CD4-positive, alpha-beta memory T cell (primary cell): Measurements from ENCODE around the gene RALGAPA2. TPM values are rescaled to one million over a fixed set of nuclear protein-coding genes. Genes with fewer than 3 reads are reported as not detected.

ENCODE experiments used
- CTCF ChIA-PET: fragments of 350-600 bp; sonication (Branson Sonifier 250); formaldehyde crosslinking; loops from one replicate; lab custom pipeline; 2021; ENCODE audit warnings: inconsistent platforms; ENCODE audit not compliant: partially characterized antibody; lab: Charles Lee
- POLR2A ChIA-PET: fragments of 350-600 bp; sonication (Branson Sonifier 250); formaldehyde crosslinking; loops from one replicate; lab custom pipeline; 2021; ENCODE audit not compliant: partially characterized antibody; lab: Charles Lee
- DNase-seq, 5 donors: peaks; one replicate each; pipeline versions ENCODE4 v3.0.0 to v3.0.0-alpha.2; 2020 to 2022; ENCODE audit warnings: mixed read lengths in 1 of 5
- H3K27ac ChIP-seq: one replicate; pipeline ENCODE4 v1.7.0; 2013; ENCODE audit warnings: low read depth, low read length
- H3K27me3 ChIP-seq: 2 replicates; pipeline ENCODE4 v1.7.0; 2013; ENCODE audit warnings: mild to moderate bottlenecking, low read length, moderate library complexity; ENCODE audit not compliant: insufficient read depth
- H3K36me3 ChIP-seq: 2 replicates; pipeline ENCODE4 v1.7.0; 2013; ENCODE audit warnings: mild to moderate bottlenecking, low read length, moderate library complexity; ENCODE audit not compliant: insufficient read depth
- H3K4me1 ChIP-seq: 2 replicates; pipeline ENCODE4 v1.7.0; 2013; ENCODE audit warnings: mild to moderate bottlenecking, low read length, moderate library complexity; ENCODE audit not compliant: insufficient read depth
- H3K4me3 ChIP-seq, 2 donors: one replicate each; pipeline ENCODE4 v1.7.0; 2013; ENCODE audit warnings: low read length in 2 of 2, mild to moderate bottlenecking in 1 of 2
- H3K9me3 ChIP-seq, 2 donors: one replicate each; pipeline ENCODE4 v1.7.0; 2013; ENCODE audit warnings: low read length in 2 of 2, control low read depth in 1 of 2; ENCODE audit not compliant: control insufficient read depth in 1 of 2
- H3K27ac Mint-ChIP-seq, 7 donors: one replicate each; pipeline ENCODE4 v1.8.0; 2020 to 2021; ENCODE audit warnings: mixed read lengths in 7 of 7, mild to moderate bottlenecking in 6 of 7, inconsistent platforms in 3 of 7, moderate library complexity in 3 of 7
- H3K27me3 Mint-ChIP-seq, 2 donors: one replicate each; pipeline ENCODE4 v1.8.0; 2020 to 2021; ENCODE audit warnings: mixed read lengths in 2 of 2
- H3K36me3 Mint-ChIP-seq, 2 donors: one replicate each; pipeline ENCODE4 v1.8.0; 2020 to 2021; ENCODE audit warnings: mixed read lengths in 2 of 2, inconsistent platforms in 1 of 2, mild to moderate bottlenecking in 1 of 2
- H3K4me1 Mint-ChIP-seq, 4 donors: one replicate each; pipeline ENCODE4 v1.8.0; 2020 to 2021; ENCODE audit warnings: mixed read lengths in 4 of 4, mild to moderate bottlenecking in 1 of 4
- H3K4me3 Mint-ChIP-seq, 8 donors: one replicate each; pipeline ENCODE4 v1.8.0; 2020 to 2021; ENCODE audit warnings: mixed read lengths in 8 of 8, mild to moderate bottlenecking in 7 of 8, moderate library complexity in 6 of 8, inconsistent platforms in 3 of 8
- H3K9me3 Mint-ChIP-seq, 8 donors: one replicate each; pipeline ENCODE4 v1.8.0; 2020 to 2021; ENCODE audit warnings: mixed read lengths in 8 of 8, mild to moderate bottlenecking in 5 of 8, inconsistent platforms in 3 of 8, moderate library complexity in 1 of 8
- intact Hi-C: fragments of 100-400 bp; cut with micrococcal nuclease; formaldehyde crosslinking; loops from one replicate; pipeline ENCODE4 v1.15.1; 2023
- polyA plus RNA-seq, 2 donors: library from polyadenylated mRNA; unstranded; fragments of 300-500 nt; fragmentation: Illumina TruSeq; gene quantifications; one replicate each; pipeline ENCODE4 v1.2.3, GENCODE V29; 2021
- total RNA-seq, 2 experiments: library from RNA; stranded (reverse); gene quantifications; one replicate each; pipeline ENCODE4 v1.2.3, GENCODE V29; 2021

RALGAPA2 gene
- total and polyA plus RNA-seq, 4 experiments from 2014 or later = 1.6 to 36.3 (median 21.5) TPM

GRCh38 chr20:20683020-20683419 is 29.4 kb downstream of the RALGAPA2 start:
- Mint-ChIP-seq H3K27ac (peak overlapping the region in 1 of 7 donors; percentile 84), H3K36me3 (peaks cover 18% of the 10 kb centered on the region in 2 donors), H3K27me3 (no peaks in the 10 kb centered on the region), H3K4me1 (peaks cover 49 to 73% (median 66%) of the 10 kb centered on the region in 4 donors), H3K4me3 (no peak overlapping the region), H3K9me3 (peaks cover 0 to 1% (median 0%) of the 10 kb centered on the region in 8 donors)
- H3K4me3 ChIP-seq = no peak overlapping the region
- H3K27ac ChIP-seq = no peak overlapping the region
- ChIA-PET POLR2A (no interaction called here), CTCF (no interaction called here)
- intact Hi-C loops = no loop called here
- DNase-seq = no peak
- H3K27me3 ChIP-seq = no peaks in the 10 kb centered on the region
- H3K9me3 ChIP-seq = no peaks in the 10 kb centered on the region
- H3K4me1 ChIP-seq = no peaks in the 10 kb centered on the region
- H3K36me3 ChIP-seq = no peaks in the 10 kb centered on the region

DNA sequence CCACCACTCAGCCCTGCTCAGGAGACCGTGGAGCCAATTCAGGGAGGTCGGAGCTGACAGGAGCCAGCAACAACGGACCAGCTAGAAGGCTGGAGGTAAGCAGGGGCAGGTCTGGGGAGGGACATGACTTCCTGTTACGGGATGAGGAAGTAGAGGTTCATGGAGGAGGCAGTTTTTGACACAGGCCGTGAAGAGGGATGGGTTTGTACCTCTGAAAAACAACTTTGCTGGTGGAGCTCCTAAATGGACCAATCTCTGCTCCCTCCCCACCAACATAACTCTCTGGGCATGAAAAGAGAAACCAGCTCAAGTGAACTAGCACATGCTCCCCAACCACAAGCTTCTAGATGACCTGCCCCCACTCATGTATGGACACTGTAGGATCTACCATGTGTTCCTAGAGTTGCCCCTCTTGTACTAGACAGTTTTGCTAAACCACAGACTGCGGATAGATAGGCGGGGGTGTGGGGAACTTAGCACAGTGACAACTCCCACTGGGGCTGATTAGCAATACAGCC is 31.4 kb downstream of the RALGAPA2 start:
- intact Hi-C loops = no loop called here
- CTCF ChIA-PET = no interaction called here
- POLR2A ChIA-PET = no interaction called here
- Mint-ChIP-seq H3K27ac (peak overlapping the region in 6 of 7 donors; percentile 28 to 77 (median 62)), H3K4me3 (no peak overlapping the region), H3K4me1 (peaks cover 46 to 70% (median 57%) of the 10 kb centered on the region in 4 donors), H3K9me3 (peaks cover 0 to 1% (median 0%) of the 10 kb centered on the region in 8 donors), H3K27me3 (no peaks in the 10 kb centered on the region), H3K36me3 (peaks cover 27 to 28% of the 10 kb centered on the region in 2 donors)
- no peak overlapping the region for H3K4me3 ChIP-seq
- H3K36me3 ChIP-seq = no peaks in the 10 kb centered on the region
- no peak overlapping the region for H3K27ac ChIP-seq
- no peaks in the 10 kb centered on the region for H3K4me1 ChIP-seq
- no peak for DNase-seq
- no peaks in the 10 kb centered on the region for H3K9me3 ChIP-seq
- H3K27me3 ChIP-seq = no peaks in the 10 kb centered on the region

DNA sequence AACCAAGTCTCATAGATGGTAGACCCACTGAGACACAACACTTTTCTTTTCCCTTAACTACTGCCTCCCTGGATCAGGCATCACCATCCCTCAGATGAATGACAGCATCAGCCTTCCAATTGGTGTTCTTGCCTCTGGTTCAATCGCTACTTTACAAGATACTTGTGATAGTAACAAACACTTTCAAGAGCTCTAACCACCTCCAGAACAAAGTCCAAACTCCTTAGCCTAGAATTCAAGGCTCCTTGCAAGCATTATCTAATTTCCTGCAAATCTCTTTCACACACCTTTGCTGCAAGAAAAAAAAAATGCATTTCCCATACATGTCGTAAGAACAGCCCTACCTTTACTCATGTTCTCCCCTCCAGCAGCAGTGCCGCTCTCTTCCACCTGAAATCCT is 33.1 kb downstream of the RALGAPA2 start:
- Histone ChIP-seq H3K27me3 (no peaks in the 10 kb centered on the region), H3K9me3 (no peaks in the 10 kb centered on the region), H3K4me3 (no peak overlapping the region), H3K36me3 (no peaks in the 10 kb centered on the region), H3K4me1 (no peaks in the 10 kb centered on the region), H3K27ac (no peak overlapping the region)
- POLR2A ChIA-PET = no interaction called here
- intact Hi-C loops = no loop called here
- Mint-ChIP-seq H3K4me3 (no peak overlapping the region), H3K9me3 (peaks cover 0 to 1% (median 0%) of the 10 kb centered on the region in 8 donors), H3K27ac (no peak overlapping the region), H3K36me3 (peaks cover 27 to 28% of the 10 kb centered on the region in 2 donors), H3K27me3 (no peaks in the 10 kb centered on the region), H3K4me1 (peaks cover 36 to 58% (median 42%) of the 10 kb centered on the region in 4 donors)
- CTCF ChIA-PET = no interaction called here
- no peak for DNase-seq

GRCh38 chr20:20677186-20677585 is 35.3 kb downstream of the RALGAPA2 start:
- intact Hi-C loops = no loop called here

GRCh38 chr20:20668639-20669038 is 43.8 kb downstream of the RALGAPA2 start:
- Histone ChIP-seq H3K27me3 (no peaks in the 10 kb centered on the region), H3K4me3 (no peak overlapping the region), H3K27ac (no peak overlapping the region), H3K36me3 (no peaks in the 10 kb centered on the region), H3K4me1 (peaks cover 8% of the 10 kb centered on the region), H3K9me3 (no peaks in the 10 kb centered on the region)
- intact Hi-C loops = no loop called here
- Mint-ChIP-seq H3K36me3 (peaks cover 1 to 17% of the 10 kb centered on the region in 2 donors), H3K9me3 (no peaks in the 10 kb centered on the region), H3K4me3 (no peak overlapping the region), H3K27me3 (no peaks in the 10 kb centered on the region), H3K27ac (peak overlapping the region in 1 of 7 donors; percentile 78), H3K4me1 (peaks cover 19 to 41% (median 29%) of the 10 kb centered on the region in 4 donors)
- CTCF ChIA-PET = interaction anchor here (1.2 kb wide), 1 partner anchor 157 kb away, joined by 3 read pairs; no protein-coding TSS in a partner anchor
- POLR2A ChIA-PET = no interaction called here
- DNase-seq = no peak

More at GRCh38 chr20:20677186-20677585, 35.3 kb downstream of the RALGAPA2 start:
- peaks cover 0 to 1% (median 0%) of the 10 kb centered on the region in 8 donors for H3K9me3 Mint-ChIP-seq
- H3K27me3 ChIP-seq = no peaks in the 10 kb centered on the region
- peaks cover 21 to 41% (median 25%) of the 10 kb centered on the region in 4 donors for H3K4me1 Mint-ChIP-seq
- H3K4me1 ChIP-seq = no peaks in the 10 kb centered on the region
- no peaks in the 10 kb centered on the region for H3K36me3 ChIP-seq
- H3K9me3 ChIP-seq = no peaks in the 10 kb centered on the region
- H3K27me3 Mint-ChIP-seq = no peaks in the 10 kb centered on the region
- DNase-seq = no peak
- H3K36me3 Mint-ChIP-seq = peaks cover 30 to 36% of the 10 kb centered on the region in 2 donors
- ChIA-PET POLR2A (no interaction called here), CTCF (no interaction called here)
- H3K27ac ChIP-seq = no peak overlapping the region
- H3K27ac Mint-ChIP-seq = peak overlapping the region in 1 of 7 donors; percentile 22
- H3K4me3 Mint-ChIP-seq = no peak overlapping the region
- no peak overlapping the region for H3K4me3 ChIP-seq

DNA sequence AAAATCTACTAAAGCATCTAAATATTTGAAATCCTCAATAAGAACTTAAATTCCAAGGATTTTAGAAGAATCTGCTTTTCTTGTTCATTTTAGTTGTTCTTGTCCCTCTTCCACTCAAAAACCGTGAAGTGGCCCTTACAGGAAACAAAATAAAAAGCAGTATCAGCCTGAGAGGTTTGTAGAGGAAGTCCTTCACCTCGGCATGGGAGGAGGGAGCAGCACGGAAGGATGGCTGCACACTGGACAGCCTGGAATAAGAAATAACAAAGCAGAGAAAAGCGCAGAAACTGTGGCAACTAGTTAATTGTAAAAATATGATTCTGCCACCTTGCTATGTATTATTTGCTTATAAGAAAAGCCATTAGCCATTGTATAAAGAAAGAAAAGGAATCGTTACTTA is 46.1 kb downstream of the RALGAPA2 start:
- peaks cover 19 to 43% (median 27%) of the 10 kb centered on the region in 4 donors for H3K4me1 Mint-ChIP-seq
- no peak overlapping the region for H3K4me3 ChIP-seq
- CTCF ChIA-PET = interaction anchor here (3.0 kb wide), 1 partner anchor 159 kb away, joined by 10 read pairs; no protein-coding TSS in a partner anchor

GRCh38 chr20:20665606-20666332 is 46.7 kb downstream of the RALGAPA2 start:
- H3K27me3 Mint-ChIP-seq = no peaks in the 10 kb centered on the region
- Histone ChIP-seq H3K27ac (no peak overlapping the region), H3K27me3 (no peaks in the 10 kb centered on the region), H3K4me1 (peaks cover 8% of the 10 kb centered on the region), H3K4me3 (no peak overlapping the region), H3K9me3 (no peaks in the 10 kb centered on the region), H3K36me3 (no peaks in the 10 kb centered on the region)
- intact Hi-C loops = loop anchor here (1.0 kb wide), 1 partner anchor 160 kb away; no protein-coding TSS in a partner anchor
- DNase-seq = no peak
- H3K36me3 Mint-ChIP-seq = peaks cover 0 to 10% of the 10 kb centered on the region in 2 donors
- H3K27ac Mint-ChIP-seq = no peak overlapping the region
- POLR2A ChIA-PET = no interaction called here
- no peak overlapping the region for H3K4me3 Mint-ChIP-seq
- no peaks in the 10 kb centered on the region for H3K9me3 Mint-ChIP-seq
- H3K4me1 Mint-ChIP-seq = peaks cover 19 to 43% (median 26%) of the 10 kb centered on the region in 4 donors
- CTCF ChIA-PET = interaction anchor here (0.7 to 3.0 kb wide), 2 partner anchors 158 to 160 kb away, joined by 4 to 10 read pairs; no protein-coding TSS in a partner anchor

More for the DNA sequence above, 46.1 kb downstream of the RALGAPA2 start:
- H3K36me3 ChIP-seq = no peaks in the 10 kb centered on the region
- no peak overlapping the region for H3K4me3 Mint-ChIP-seq
- no peak overlapping the region for H3K27ac ChIP-seq
- no peaks in the 10 kb centered on the region for H3K9me3 Mint-ChIP-seq
- H3K27me3 ChIP-seq = no peaks in the 10 kb centered on the region
- DNase-seq = no peak
- no peaks in the 10 kb centered on the region for H3K27me3 Mint-ChIP-seq
- H3K9me3 ChIP-seq = no peaks in the 10 kb centered on the region
- H3K36me3 Mint-ChIP-seq = peaks cover 0 to 10% of the 10 kb centered on the region in 2 donors
- peaks cover 8% of the 10 kb centered on the region for H3K4me1 ChIP-seq
- intact Hi-C loops = no loop called here
- POLR2A ChIA-PET = no interaction called here
- no peak overlapping the region for H3K27ac Mint-ChIP-seq
